ENCODE measurements around the gene AUTS2.

AUTS2 gene

DNA sequence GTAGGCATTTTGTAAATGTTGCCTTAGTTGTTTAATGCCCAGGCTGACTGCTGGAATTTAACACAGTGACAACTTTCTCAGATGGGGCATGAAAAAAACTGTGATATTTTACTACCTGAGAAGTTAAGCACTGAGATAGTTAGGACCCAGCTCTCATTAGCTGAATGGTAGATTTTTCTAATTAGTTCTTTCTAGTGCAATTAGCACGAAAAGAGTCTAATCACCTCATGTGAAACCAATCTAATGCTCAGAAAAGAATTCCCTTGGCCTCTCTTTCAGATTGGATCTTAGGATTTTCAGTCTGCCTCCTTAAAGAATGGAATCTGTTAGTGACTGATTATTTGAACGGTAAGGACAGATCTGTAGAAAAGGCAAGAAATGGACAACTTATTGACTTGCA lies 743.2 kb downstream of the AUTS2 start:
- no peaks in the 10 kb centered on the region for H3K36me3 ChIP-seq (ENCODE audit: control insufficient read depth in 2 of 2, insufficient read depth in 2 of 2, low read length in 2 of 2)
- no peak overlapping the region for H3K4me3 ChIP-seq (ENCODE audit: low read length in 2 of 2)
- H3K27me3 ChIP-seq (ENCODE audit: control insufficient read depth in 2 of 2, insufficient read depth in 2 of 2, low read length in 2 of 2): no peaks in the 10 kb centered on the region
- no peaks in the 10 kb centered on the region for H3K9me3 ChIP-seq (ENCODE audit: control insufficient read depth in 2 of 2, low read length in 2 of 2)
- H3K27ac ChIP-seq (ENCODE audit: low read depth in 2 of 2, low read length in 2 of 2): no peak overlapping the region
- H3K9ac ChIP-seq (ENCODE audit: low read depth in 1 of 2, low read length in 2 of 2): no peak overlapping the region
- no peaks in the 10 kb centered on the region for H3K4me1 ChIP-seq (ENCODE audit: control insufficient read depth in 2 of 2, insufficient read depth in 2 of 2, low read length in 2 of 2)

DNA sequence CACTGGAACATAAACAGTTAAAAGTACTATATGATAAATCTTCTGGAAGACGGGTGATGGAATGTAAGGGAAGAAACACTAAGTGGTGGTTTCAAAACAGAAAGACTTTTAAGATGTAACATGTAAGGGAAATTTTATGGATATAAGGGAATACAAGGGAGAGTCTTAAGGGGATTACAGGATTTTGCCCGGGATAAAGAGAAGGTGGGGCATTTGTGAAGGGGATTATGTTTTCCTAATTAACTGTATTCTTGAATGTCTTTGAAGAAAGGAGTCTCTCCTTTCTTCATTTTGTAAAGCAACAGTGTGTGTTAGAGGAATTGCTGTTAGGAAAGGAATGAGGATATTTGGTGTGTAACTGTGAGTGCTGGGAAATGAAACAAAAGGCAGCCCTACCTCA lies 745.2 kb downstream of the AUTS2 start:
- Histone ChIP-seq H3K27me3 (ENCODE audit: control insufficient read depth in 2 of 2, insufficient read depth in 2 of 2, low read length in 2 of 2) (no peaks in the 10 kb centered on the region), H3K4me3 (ENCODE audit: low read length in 2 of 2) (no peak overlapping the region), H3K36me3 (ENCODE audit: control insufficient read depth in 2 of 2, insufficient read depth in 2 of 2, low read length in 2 of 2) (no peaks in the 10 kb centered on the region), H3K9me3 (ENCODE audit: control insufficient read depth in 2 of 2, low read length in 2 of 2) (no peaks in the 10 kb centered on the region), H3K27ac (ENCODE audit: low read depth in 2 of 2, low read length in 2 of 2) (no peak overlapping the region), H3K9ac (ENCODE audit: low read depth in 1 of 2, low read length in 2 of 2) (no peak overlapping the region), H3K4me1 (ENCODE audit: control insufficient read depth in 2 of 2, insufficient read depth in 2 of 2, low read length in 2 of 2) (no peaks in the 10 kb centered on the region)

DNA sequence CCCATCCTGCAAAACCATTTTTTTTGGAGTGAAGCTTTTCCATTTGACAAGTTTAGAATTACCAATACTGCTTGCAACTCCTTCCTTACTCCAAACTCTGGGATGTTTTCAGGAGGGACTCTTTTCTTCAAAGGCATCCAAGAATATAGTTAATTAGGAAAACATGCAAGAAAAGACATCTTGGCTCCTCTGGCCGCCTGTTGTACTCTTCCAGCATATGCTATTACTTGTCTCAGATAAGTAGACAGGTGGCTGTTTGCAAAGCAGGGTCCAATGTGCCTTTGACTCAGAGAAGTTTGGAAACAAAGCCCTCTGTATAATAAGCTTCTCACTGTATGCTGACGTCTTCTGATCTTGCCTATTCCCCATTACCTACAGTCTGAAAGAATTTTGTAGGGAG lies 746.5 kb downstream of the AUTS2 start:
- H3K27me3 ChIP-seq (ENCODE audit: control insufficient read depth in 2 of 2, insufficient read depth in 2 of 2, low read length in 2 of 2): no peaks in the 10 kb centered on the region
- no peak overlapping the region for H3K27ac ChIP-seq (ENCODE audit: low read depth in 2 of 2, low read length in 2 of 2)

DNA sequence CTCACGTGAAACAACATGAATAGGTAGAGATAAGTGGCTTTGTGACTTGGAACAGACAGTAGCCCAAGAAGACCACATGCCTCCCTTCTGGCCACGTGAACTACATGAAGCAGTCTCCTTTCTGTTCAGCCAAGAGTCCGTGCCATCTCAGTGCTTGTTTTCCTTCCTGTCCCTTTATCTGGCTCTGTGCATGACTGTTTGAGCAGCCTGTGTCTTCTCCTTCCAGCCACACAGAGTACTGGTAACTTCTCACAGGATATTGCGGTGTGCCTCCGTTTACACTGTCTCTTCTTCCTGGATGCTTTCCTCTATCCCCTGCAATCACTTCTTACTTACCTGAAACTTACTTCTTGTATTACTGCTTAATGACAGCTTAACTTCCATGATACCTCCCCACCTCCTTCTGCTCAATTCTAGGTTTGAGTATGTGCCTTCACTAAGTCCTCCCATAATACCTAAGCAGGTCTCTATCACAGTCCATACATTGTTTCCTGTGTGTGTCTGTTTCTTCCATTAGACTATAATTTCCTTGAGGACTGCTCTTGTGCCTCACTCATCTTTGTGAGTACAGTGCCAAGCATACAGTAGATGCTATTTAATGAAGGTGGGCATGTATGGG lies 748.7 kb downstream of the AUTS2 start:
- Histone ChIP-seq H3K4me3 (ENCODE audit: low read length in 2 of 2) (no peak overlapping the region), H3K9me3 (ENCODE audit: control insufficient read depth in 2 of 2, low read length in 2 of 2) (no peaks in the 10 kb centered on the region), H3K9ac (ENCODE audit: low read depth in 1 of 2, low read length in 2 of 2) (no peak overlapping the region), H3K36me3 (ENCODE audit: control insufficient read depth in 2 of 2, insufficient read depth in 2 of 2, low read length in 2 of 2) (no peaks in the 10 kb centered on the region), H3K27me3 (ENCODE audit: control insufficient read depth in 2 of 2, insufficient read depth in 2 of 2, low read length in 2 of 2) (no peaks in the 10 kb centered on the region), H3K4me1 (ENCODE audit: control insufficient read depth in 2 of 2, insufficient read depth in 2 of 2, low read length in 2 of 2) (no peaks in the 10 kb centered on the region), H3K27ac (ENCODE audit: low read depth in 2 of 2, low read length in 2 of 2) (no peak overlapping the region)

More for the DNA sequence above, 746.5 kb downstream of the AUTS2 start:
- no peaks in the 10 kb centered on the region for H3K4me1 ChIP-seq (ENCODE audit: control insufficient read depth in 2 of 2, insufficient read depth in 2 of 2, low read length in 2 of 2)
- no peaks in the 10 kb centered on the region for H3K9me3 ChIP-seq (ENCODE audit: control insufficient read depth in 2 of 2, low read length in 2 of 2)
- H3K9ac ChIP-seq (ENCODE audit: low read depth in 1 of 2, low read length in 2 of 2): no peak overlapping the region
- H3K36me3 ChIP-seq (ENCODE audit: control insufficient read depth in 2 of 2, insufficient read depth in 2 of 2, low read length in 2 of 2): no peaks in the 10 kb centered on the region
- no peak overlapping the region for H3K4me3 ChIP-seq (ENCODE audit: low read length in 2 of 2)

DNA sequence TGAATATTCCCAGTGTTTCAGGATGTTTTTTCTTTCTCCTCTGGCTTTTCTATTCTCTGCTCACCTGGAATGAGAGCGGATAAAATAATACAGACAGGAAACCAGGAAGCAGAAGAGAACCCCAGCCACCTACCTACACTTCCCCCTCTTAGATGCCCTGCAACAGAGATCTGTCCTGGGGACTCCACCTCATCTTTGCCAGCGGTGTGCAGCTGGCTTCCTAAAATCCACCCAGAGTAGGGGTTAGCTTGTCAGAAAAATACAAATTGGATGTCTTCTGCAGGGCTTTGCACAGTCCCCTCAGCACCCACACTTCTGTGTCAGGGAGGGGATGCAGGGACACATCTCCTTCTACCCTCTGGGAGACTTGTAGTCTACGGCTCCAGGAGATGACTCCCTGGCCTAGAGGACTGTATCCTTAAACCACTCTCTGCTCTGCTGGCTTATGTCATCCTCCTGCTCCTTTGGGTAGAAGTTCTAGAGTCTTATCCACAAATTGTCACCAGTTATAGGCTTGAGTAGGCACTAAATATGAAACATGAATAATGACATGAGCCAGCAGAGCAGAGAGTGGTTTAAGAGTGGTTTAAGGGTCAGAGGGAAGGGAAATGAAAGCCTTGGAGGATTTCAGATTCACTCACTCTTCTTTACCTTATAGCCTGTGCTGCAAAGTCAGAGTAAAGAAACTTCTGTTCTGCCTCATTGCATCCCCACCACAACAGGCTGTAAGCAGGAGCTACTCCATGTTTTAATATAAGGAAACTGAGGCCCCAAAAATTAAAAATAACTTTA lies 749.4 kb downstream of the AUTS2 start:
- Histone ChIP-seq H3K27me3 (ENCODE audit: control insufficient read depth in 2 of 2, insufficient read depth in 2 of 2, low read length in 2 of 2) (no peaks in the 10 kb centered on the region), H3K4me3 (ENCODE audit: low read length in 2 of 2) (no peak overlapping the region), H3K9me3 (ENCODE audit: control insufficient read depth in 2 of 2, low read length in 2 of 2) (no peaks in the 10 kb centered on the region), H3K9ac (ENCODE audit: low read depth in 1 of 2, low read length in 2 of 2) (no peak overlapping the region), H3K36me3 (ENCODE audit: control insufficient read depth in 2 of 2, insufficient read depth in 2 of 2, low read length in 2 of 2) (no peaks in the 10 kb centered on the region), H3K27ac (ENCODE audit: low read depth in 2 of 2, low read length in 2 of 2) (no peak overlapping the region), H3K4me1 (ENCODE audit: control insufficient read depth in 2 of 2, insufficient read depth in 2 of 2, low read length in 2 of 2) (no peaks in the 10 kb centered on the region)

DNA sequence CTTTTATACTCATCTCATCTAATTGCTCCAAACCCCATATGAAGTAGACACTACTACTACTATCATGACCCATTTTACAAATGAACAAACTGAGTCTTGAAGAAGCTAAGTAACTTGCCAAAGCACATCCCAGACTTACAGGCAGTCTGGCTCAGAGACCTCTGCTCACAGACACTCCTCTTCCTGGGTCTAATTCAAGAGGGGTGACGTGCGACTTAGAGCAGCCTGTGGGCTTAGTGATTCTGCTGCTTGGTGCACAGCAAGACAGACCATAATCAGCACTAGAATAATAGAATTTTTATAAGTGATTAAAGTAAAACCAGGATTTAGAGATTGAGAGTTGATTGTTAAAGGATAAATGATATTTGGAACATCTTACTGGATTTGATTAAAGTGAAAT lies 750.8 kb downstream of the AUTS2 start:
- H3K36me3 ChIP-seq (ENCODE audit: control insufficient read depth in 2 of 2, insufficient read depth in 2 of 2, low read length in 2 of 2): no peaks in the 10 kb centered on the region
- H3K9ac ChIP-seq (ENCODE audit: low read depth in 1 of 2, low read length in 2 of 2): no peak overlapping the region
- no peak overlapping the region for H3K27ac ChIP-seq (ENCODE audit: low read depth in 2 of 2, low read length in 2 of 2)
- no peaks in the 10 kb centered on the region for H3K9me3 ChIP-seq (ENCODE audit: control insufficient read depth in 2 of 2, low read length in 2 of 2)
- H3K4me1 ChIP-seq (ENCODE audit: control insufficient read depth in 2 of 2, insufficient read depth in 2 of 2, low read length in 2 of 2): no peaks in the 10 kb centered on the region
- no peak overlapping the region for H3K4me3 ChIP-seq (ENCODE audit: low read length in 2 of 2)
- no peaks in the 10 kb centered on the region for H3K27me3 ChIP-seq (ENCODE audit: control insufficient read depth in 2 of 2, insufficient read depth in 2 of 2, low read length in 2 of 2)

DNA sequence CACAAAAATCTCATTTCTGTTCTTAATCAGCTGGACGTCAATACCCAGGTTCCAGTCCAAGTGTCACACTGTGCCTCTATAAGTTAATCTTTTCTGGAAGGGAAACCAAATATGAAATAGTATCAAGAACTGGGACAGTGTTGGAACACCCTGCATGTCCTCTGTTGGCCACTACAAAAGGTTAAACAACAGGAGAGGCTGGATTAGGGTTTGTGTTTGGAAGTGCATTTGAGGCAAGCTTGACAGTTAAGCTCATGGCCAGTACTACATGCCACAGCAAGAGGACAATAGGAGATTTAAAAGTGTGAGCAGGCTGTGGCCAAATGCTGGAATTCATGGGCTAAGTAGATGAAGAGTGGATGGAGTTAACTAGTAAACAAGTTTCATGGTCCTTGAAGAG lies 751.5 kb downstream of the AUTS2 start:
- no peak overlapping the region for H3K9ac ChIP-seq (ENCODE audit: low read depth in 1 of 2, low read length in 2 of 2)
- no peak overlapping the region for H3K4me3 ChIP-seq (ENCODE audit: low read length in 2 of 2)
- H3K36me3 ChIP-seq (ENCODE audit: control insufficient read depth in 2 of 2, insufficient read depth in 2 of 2, low read length in 2 of 2): no peaks in the 10 kb centered on the region
- no peak overlapping the region for H3K27ac ChIP-seq (ENCODE audit: low read depth in 2 of 2, low read length in 2 of 2)
- H3K9me3 ChIP-seq (ENCODE audit: control insufficient read depth in 2 of 2, low read length in 2 of 2): no peaks in the 10 kb centered on the region
- H3K4me1 ChIP-seq (ENCODE audit: control insufficient read depth in 2 of 2, insufficient read depth in 2 of 2, low read length in 2 of 2): no peaks in the 10 kb centered on the region
- no peaks in the 10 kb centered on the region for H3K27me3 ChIP-seq (ENCODE audit: control insufficient read depth in 2 of 2, insufficient read depth in 2 of 2, low read length in 2 of 2)

DNA sequence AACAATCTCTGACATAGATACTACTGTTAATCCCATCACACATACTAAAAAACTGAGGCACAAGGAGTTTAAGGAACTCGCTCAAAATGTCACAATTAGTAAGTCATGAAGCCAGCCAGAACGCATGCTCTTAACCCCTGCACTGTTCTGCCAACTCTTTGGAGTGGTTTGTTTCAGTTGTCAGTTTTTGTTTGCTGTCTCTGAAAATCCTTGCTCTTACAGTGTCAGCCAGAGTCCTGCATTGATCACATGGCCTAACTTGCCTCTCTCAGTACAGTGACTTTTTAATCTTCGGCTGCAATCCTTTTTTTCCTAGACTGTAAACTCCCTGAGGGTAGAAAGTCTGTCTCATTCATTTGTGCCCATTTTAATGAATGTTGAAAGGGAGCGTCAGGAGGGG lies 753.8 kb downstream of the AUTS2 start:
- H3K36me3 ChIP-seq (ENCODE audit: control insufficient read depth in 2 of 2, insufficient read depth in 2 of 2, low read length in 2 of 2): no peaks in the 10 kb centered on the region
- H3K4me1 ChIP-seq (ENCODE audit: control insufficient read depth in 2 of 2, insufficient read depth in 2 of 2, low read length in 2 of 2): peaks cover 0 to 6% of the 10 kb centered on the region in 2 donors
- H3K27me3 ChIP-seq (ENCODE audit: control insufficient read depth in 2 of 2, insufficient read depth in 2 of 2, low read length in 2 of 2): no peaks in the 10 kb centered on the region
- H3K9me3 ChIP-seq (ENCODE audit: control insufficient read depth in 2 of 2, low read length in 2 of 2): no peaks in the 10 kb centered on the region
- H3K27ac ChIP-seq (ENCODE audit: low read depth in 2 of 2, low read length in 2 of 2): no peak overlapping the region
- H3K4me3 ChIP-seq (ENCODE audit: low read length in 2 of 2): no peak overlapping the region
- no peak overlapping the region for H3K9ac ChIP-seq (ENCODE audit: low read depth in 1 of 2, low read length in 2 of 2)

DNA sequence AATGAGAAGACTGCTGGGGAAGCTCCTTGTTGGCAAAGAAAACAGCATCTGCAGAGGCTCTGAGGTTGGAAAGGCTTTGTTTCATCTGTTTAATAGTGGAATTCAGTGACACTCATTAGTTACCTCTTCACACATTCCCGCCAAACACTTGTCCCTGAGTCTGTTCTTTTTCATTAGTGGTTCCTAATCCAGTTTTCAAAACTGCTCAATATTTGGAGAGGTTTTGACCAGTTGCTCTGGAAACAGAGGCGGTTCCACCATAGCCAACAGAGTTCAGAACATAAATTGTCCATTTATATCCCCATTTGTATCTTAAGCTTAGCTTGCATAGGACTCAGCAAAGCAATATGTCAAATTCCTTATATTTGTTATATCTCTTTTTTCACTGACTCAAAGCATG lies 754.6 kb downstream of the AUTS2 start:
- H3K9me3 ChIP-seq (ENCODE audit: control insufficient read depth in 2 of 2, low read length in 2 of 2): no peaks in the 10 kb centered on the region
- H3K27me3 ChIP-seq (ENCODE audit: control insufficient read depth in 2 of 2, insufficient read depth in 2 of 2, low read length in 2 of 2): no peaks in the 10 kb centered on the region
- no peak overlapping the region for H3K27ac ChIP-seq (ENCODE audit: low read depth in 2 of 2, low read length in 2 of 2)
- peaks cover 0 to 6% of the 10 kb centered on the region in 2 donors for H3K4me1 ChIP-seq (ENCODE audit: control insufficient read depth in 2 of 2, insufficient read depth in 2 of 2, low read length in 2 of 2)
- no peaks in the 10 kb centered on the region for H3K36me3 ChIP-seq (ENCODE audit: control insufficient read depth in 2 of 2, insufficient read depth in 2 of 2, low read length in 2 of 2)
- H3K4me3 ChIP-seq (ENCODE audit: low read length in 2 of 2): no peak overlapping the region
- no peak overlapping the region for H3K9ac ChIP-seq (ENCODE audit: low read depth in 1 of 2, low read length in 2 of 2)

DNA sequence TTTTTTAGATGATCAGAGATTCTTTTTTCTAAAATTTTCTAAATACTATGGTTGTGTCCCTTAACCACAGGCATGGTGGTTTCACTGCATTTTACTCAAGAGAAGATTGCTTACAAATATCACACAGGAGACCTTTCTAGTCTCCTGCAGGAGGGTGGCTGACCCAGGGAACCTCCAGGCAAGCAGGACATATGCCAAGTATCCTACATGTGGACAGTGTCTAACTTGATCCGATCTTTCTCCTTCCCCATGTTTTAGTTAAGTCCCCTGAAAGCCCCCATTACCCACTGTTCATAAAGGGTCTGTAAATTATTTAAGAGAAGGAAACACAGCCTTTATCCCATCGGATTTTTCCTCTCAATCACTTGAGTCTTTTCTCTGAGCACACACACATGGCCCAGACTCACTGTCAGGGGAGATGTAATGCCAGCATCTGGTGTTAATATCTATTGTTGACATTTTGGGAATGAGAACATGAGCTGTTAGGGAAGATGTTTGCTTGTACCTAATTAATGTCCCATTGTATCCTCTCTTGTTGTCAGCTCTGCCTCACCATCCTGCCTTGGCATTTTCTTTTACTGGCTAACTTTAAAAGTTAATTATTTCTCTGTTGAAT lies 755.2 kb downstream of the AUTS2 start:
- Histone ChIP-seq H3K27ac (ENCODE audit: low read depth in 2 of 2, low read length in 2 of 2) (no peak overlapping the region), H3K4me1 (ENCODE audit: control insufficient read depth in 2 of 2, insufficient read depth in 2 of 2, low read length in 2 of 2) (peaks cover 0 to 6% of the 10 kb centered on the region in 2 donors), H3K36me3 (ENCODE audit: control insufficient read depth in 2 of 2, insufficient read depth in 2 of 2, low read length in 2 of 2) (no peaks in the 10 kb centered on the region), H3K9ac (ENCODE audit: low read depth in 1 of 2, low read length in 2 of 2) (no peak overlapping the region), H3K27me3 (ENCODE audit: control insufficient read depth in 2 of 2, insufficient read depth in 2 of 2, low read length in 2 of 2) (no peaks in the 10 kb centered on the region), H3K9me3 (ENCODE audit: control insufficient read depth in 2 of 2, low read length in 2 of 2) (no peaks in the 10 kb centered on the region), H3K4me3 (ENCODE audit: low read length in 2 of 2) (no peak overlapping the region)

All from mucosa of rectum (tissue), 2 donors.